Ammon's horn (tissue), 1 donor: Measurements from ENCODE around the gene MYH9.
A peak's percentile ranks its signal among the peaks of the same experiment; 100 is the strongest.
"Not testable (repeated sequence)": the region's sequence is repeated elsewhere in the genome, so short reads cannot be mapped to it uniquely, and the experiment has no call there.

Source experiments
- DNase-seq: peaks from one replicate; pipeline ENCODE4 v3.0.0-alpha.2; 2016; ENCODE audit warnings: low spot score

MYH9 gene

GRCh38 chr22:36387959-36388726 is at the start of gene MYH9:
Gene MYH9 (minus strand): TSS chr22:36387967. CDS start chr22:36349236, 38,731 bp downstream.
- DNase-seq = peak; percentile 100

- no peak for DNase-seq
Observed at GRCh38 chr22:36435516-36436415, 48.0 kb upstream of the MYH9 start.

GRCh38 chr22:36433318-36434231 is 45.8 kb upstream of the MYH9 start:
- DNase-seq = no peak

- DNase-seq = no peak
Observed at GRCh38 chr22:36432592-36433317, 45.0 kb upstream of the MYH9 start.

GRCh38 chr22:36431977-36432376 is 44.2 kb upstream of the MYH9 start:
- no peak for DNase-seq

- DNase-seq = no peak
Observed at GRCh38 chr22:36430863-36431262, 43.1 kb upstream of the MYH9 start.

GRCh38 chr22:36427952-36428351 is 40.2 kb upstream of the MYH9 start:
- DNase-seq = not testable (repeated sequence)

GRCh38 chr22:36425977-36426523 is 38.3 kb upstream of the MYH9 start:
- DNase-seq = no peak

GRCh38 chr22:36424901-36425579 is 37.3 kb upstream of the MYH9 start:
- no peak for DNase-seq

GRCh38 chr22:36424466-36424865 is 36.7 kb upstream of the MYH9 start:
- not testable (repeated sequence) for DNase-seq

- no peak for DNase-seq
Observed at GRCh38 chr22:36423461-36424404, 36.0 kb upstream of the MYH9 start.

GRCh38 chr22:36422287-36423014 is 34.7 kb upstream of the MYH9 start:
- no peak for DNase-seq

- DNase-seq = no peak
Observed at GRCh38 chr22:36419912-36420882, 32.4 kb upstream of the MYH9 start.

- peak; percentile 63 for DNase-seq
Observed at GRCh38 chr22:36419177-36419911, 31.6 kb upstream of the MYH9 start.

GRCh38 chr22:36417281-36417686 is 29.5 kb upstream of the MYH9 start:
- no peak for DNase-seq

GRCh38 chr22:36415415-36416168 is 27.8 kb upstream of the MYH9 start:
- no peak for DNase-seq
